C4-2B (cell line): ENCODE data around the gene ADAM12.

Source experiments
- H3K27ac ChIP-seq: fragments of 450-650 bp; 2 replicates; pipeline ENCODE4 v1.5.1; 2017
- ZFX ChIP-seq: fragments of 450-650 bp; IDR thresholded peaks from 2 replicates; pipeline ENCODE4 v1.6.1; 2017
- TF ChIP-seq, protein P1 (sequence below): fragments of 450-650 bp; conservative IDR thresholded peaks from 2 replicates; pipeline ENCODE4 v1.5.1; 2017; ENCODE audit warnings: mild to moderate bottlenecking

ADAM12 gene

DNA sequence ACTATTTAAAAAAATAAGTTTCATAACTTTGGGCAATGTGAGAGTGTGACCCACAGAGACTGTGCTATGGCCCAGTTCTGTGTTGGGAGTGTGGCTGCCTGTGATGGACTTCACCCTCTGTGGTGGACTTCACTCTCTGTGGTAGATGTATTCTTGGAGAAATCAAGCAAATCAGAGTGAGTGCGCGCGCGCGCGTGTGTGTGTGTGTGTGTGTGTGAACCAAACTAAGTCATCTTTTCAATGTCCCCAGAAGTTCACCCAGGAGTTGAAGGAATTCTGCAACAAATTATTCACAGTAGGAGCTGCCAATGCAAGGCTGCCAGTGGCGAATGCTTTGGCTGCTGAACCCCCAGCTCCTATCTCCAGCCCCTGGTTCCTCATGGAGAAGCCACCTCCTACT, 184.5 kb downstream of the ADAM12 start:
- H3K27ac ChIP-seq, result no peak overlapping the region
- TF ChIP-seq, protein P1, sequence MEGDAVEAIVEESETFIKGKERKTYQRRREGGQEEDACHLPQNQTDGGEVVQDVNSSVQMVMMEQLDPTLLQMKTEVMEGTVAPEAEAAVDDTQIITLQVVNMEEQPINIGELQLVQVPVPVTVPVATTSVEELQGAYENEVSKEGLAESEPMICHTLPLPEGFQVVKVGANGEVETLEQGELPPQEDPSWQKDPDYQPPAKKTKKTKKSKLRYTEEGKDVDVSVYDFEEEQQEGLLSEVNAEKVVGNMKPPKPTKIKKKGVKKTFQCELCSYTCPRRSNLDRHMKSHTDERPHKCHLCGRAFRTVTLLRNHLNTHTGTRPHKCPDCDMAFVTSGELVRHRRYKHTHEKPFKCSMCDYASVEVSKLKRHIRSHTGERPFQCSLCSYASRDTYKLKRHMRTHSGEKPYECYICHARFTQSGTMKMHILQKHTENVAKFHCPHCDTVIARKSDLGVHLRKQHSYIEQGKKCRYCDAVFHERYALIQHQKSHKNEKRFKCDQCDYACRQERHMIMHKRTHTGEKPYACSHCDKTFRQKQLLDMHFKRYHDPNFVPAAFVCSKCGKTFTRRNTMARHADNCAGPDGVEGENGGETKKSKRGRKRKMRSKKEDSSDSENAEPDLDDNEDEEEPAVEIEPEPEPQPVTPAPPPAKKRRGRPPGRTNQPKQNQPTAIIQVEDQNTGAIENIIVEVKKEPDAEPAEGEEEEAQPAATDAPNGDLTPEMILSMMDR, result no peak
- TF ChIP-seq ZFX, result no peak

- H3K27ac ChIP-seq, result no peak overlapping the region
- TF ChIP-seq, protein P1, result no peak
Measured at GRCh38 chr10:126201603-126202002, 186.7 kb downstream of the ADAM12 start.

DNA sequence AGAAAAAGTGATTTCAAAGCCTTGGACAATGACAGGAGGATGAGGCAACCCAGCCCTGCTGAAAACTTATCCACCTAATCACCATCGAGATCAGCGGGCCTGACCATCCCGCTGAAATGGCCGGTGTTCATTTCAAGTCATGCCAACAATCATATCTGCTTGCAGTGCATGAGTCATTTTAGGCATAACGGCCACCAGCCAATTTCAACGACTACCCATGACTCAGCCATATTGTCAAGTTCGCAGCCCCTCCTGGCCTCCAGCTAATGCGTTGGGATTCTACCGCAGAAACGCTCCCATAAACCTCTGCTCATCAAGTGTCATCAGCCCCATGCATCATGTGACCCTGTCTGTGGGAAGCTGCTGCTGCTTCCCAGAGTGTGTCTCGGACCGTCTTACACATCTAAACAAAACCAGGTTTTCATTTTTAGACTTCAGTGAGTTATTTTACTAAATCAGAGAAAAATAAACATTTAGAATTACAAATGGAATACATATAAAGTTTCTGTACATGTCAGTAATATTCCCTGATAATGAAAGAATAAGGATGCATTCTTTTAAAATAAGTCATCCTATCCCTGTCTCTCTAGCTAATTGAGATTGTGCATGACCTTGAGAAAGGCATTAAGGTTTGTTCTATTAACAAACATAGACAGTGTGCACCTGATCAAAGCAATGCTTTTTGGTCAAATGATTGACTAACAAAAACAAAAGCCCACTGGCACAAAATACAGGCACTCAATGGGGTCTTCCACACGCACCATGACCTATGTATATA, 188.9 kb downstream of the ADAM12 start:
- H3K27ac ChIP-seq, result no peak overlapping the region
- TF ChIP-seq ZFX, result no peak
- TF ChIP-seq, protein P1, result no peak

- TF ChIP-seq, protein P1, result no peak
- TF ChIP-seq ZFX, result no peak
- H3K27ac ChIP-seq, result no peak overlapping the region
Measured at GRCh38 chr10:126198681-126199080, 189.6 kb downstream of the ADAM12 start.

- TF ChIP-seq, protein P1, result no peak
- TF ChIP-seq ZFX, result no peak
- no peak overlapping the region for H3K27ac ChIP-seq
Measured at GRCh38 chr10:126197036-126197543, 191.2 kb downstream of the ADAM12 start.

DNA sequence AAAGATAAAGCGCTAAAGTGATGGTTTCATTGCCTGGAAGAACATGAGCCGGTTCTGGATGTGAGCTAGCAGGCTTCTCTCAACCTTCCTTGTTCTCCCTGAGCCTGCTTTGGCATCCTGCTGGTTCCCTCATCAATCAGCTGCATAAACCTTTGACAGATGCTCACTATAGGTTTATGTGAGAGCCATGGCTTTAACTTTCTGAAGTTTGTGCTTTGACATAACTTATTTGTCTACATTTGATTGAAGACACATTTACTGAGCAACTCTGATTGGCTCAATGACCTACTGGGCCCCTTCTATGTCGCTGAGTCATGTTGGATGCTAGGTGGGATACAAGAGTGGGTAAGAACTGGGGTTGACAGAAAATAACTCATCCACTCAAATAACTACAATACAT, 192.0 kb downstream of the ADAM12 start:
- H3K27ac ChIP-seq, result no peak overlapping the region
- TF ChIP-seq, protein P1, result no peak
- no peak for TF ChIP-seq ZFX

DNA sequence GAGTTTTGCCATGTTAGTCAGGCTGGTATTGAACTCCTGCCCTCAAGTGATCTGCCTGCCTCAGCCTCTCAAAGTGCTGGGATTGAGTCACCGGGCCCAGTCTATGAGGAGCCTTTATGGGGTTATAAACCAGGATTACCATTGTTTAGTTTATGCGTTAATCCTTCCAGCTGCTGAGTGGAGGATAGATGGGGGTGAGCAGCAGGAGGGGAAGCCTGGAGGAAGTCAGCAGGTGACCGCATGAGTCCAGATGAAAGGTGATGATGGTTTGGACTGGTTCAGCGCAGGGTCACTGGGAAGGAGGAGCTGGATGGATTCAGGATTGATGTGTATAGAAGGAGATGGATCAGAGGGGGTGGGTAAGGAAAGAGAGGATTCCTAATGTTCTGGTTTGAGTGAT, 197.1 kb downstream of the ADAM12 start:
- no peak overlapping the region for H3K27ac ChIP-seq
- TF ChIP-seq, protein P1, result no peak
- TF ChIP-seq ZFX, result no peak
